Prostate gland (tissue), 2 donors: ENCODE measurements around the gene AP1G2. TPM values are rescaled to one million over a fixed set of nuclear protein-coding genes. Genes with fewer than 3 reads are reported as not detected.
"Not testable (repeated sequence)": the region's sequence is repeated elsewhere in the genome, so short reads cannot be mapped to it uniquely, and the experiment has no call there.

Experiments used
- DNase-seq: peaks from one replicate; pipeline ENCODE4 v3.0.0-alpha.2; 2019; ENCODE audit warnings: low spot score
- H3K27ac ChIP-seq, 2 donors: fragments of 200-600 bp; sonication (generic); 2 replicates each; pipeline ENCODE4 v1.5.1; 2017 to 2019
- H3K27me3 ChIP-seq: fragments of 200-600 bp; sonication (generic); replicated peaks from 2 replicates; pipeline ENCODE4 v1.5.1; 2019; ENCODE audit not compliant: insufficient read depth
- H3K36me3 ChIP-seq, 2 donors: fragments of 200-600 bp; sonication (generic); 1 replicate in 1 of 2; 2 replicates in 1 of 2; pipeline versions ENCODE4 v1.5.1 to v1.8.1; 2017 to 2019
- H3K4me1 ChIP-seq: fragments of 200-600 bp; sonication (generic); replicated peaks from 2 replicates; pipeline ENCODE4 v1.5.1; 2019
- H3K4me3 ChIP-seq, 2 donors: fragments of 200-600 bp; sonication (generic); 2 replicates each; pipeline ENCODE4 v1.5.1; 2017 to 2019
- H3K9me3 ChIP-seq: fragments of 200-600 bp; sonication (generic); 2 replicates; pipeline ENCODE4 v1.5.1; 2017
- CTCF ChIP-seq, 4 experiments: fragments of 200-600 bp in 2 of 4; fragments of 450-650 bp in 2 of 4; sonication (generic) in 2 of 4; IDR thresholded peaks; 1 replicate in 3 of 4; 2 replicates in 1 of 4; pipeline ENCODE4 v1.5.1; 2016 to 2019; ENCODE audit warnings: antibody characterized with exemption in 4 of 4, mild to moderate bottlenecking in 2 of 4, moderate library complexity in 2 of 4
- POLR2A ChIP-seq: fragments of 450-650 bp; IDR thresholded peaks from one replicate; pipeline ENCODE4 v1.6.1; 2016; ENCODE audit warnings: antibody characterized with exemption, mild to moderate bottlenecking
- POLR2AphosphoS5 ChIP-seq: sonication (generic); formaldehyde crosslinking; IDR thresholded peaks from one replicate; pipeline ENCODE4 v1.6.1; 2017; ENCODE audit warnings: antibody characterized with exemption
- WGBS: methylation state at CpG from one replicate; pipeline ENCODE4 v1.1.5; 2018; 5-methylcytosine and 5-hydroxymethylcytosine counted together
- intact Hi-C: fragments of 100-400 bp; cut with DNase I; formaldehyde crosslinking; loops from one replicate; pipeline ENCODE4 v1.14.2; 2022
- total RNA-seq, 2 donors: library from RNA; depleted of rRNA; stranded (reverse); fragments of >200 nt; gene quantifications; one replicate each; pipeline ENCODE4 v1.1.0, GENCODE V29; 2016

The AP1G2 gene
- total RNA-seq, 2 donors from 2014 or later: 95.3 to 134 TPM

DNA sequence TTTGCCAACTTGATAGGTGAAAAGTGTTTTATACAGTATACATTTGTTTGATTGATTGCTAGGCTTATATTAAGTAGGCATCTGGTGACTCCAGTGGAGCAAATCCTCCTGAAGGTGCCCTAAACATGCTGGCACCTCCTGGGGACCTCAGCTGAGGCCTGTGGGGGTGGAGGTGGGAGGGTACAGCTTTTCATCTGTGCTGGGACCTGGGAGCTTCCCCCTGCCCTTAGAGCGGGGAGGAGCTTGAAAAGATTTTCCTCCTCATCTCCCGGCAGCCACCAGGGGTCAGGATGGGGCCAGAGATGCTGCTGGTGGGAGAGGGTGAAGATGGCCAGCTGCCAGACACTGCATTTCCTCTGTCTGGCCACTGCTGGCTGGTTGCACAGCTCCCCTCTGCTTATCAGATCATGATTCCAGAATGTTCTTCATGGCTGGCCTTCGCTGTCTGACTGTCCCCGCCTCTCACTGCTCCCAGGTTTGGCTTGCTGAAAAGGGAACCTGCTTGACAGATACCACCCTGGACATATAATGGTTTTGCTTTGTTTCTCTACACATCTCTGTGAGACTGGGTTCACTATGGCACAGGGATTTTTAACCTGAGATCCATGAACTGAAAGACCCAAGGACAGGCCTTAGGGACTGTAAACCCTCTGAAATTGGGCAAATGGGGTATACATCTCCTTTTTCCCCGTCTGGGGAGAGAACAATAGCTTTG is 21.4 kb upstream of the AP1G2 start:
- Histone ChIP-seq H3K9me3 (no peaks in the 10 kb centered on the region), H3K27me3 (no peaks in the 10 kb centered on the region), H3K27ac (no peak overlapping the region), H3K4me3 (no peak overlapping the region), H3K36me3 (no peaks in the 10 kb centered on the region), H3K4me1 (no peaks in the 10 kb centered on the region)
- 14% methylated on average over 5 of the region's 5 CpGs for WGBS
- intact Hi-C loops: no loop called here
- TF ChIP-seq POLR2A (no peak), POLR2AphosphoS5 (peak; percentile 71), CTCF (IDR thresholded peaks at IDR 0.05) (peak; percentile 39 to 96 (median 83))
- DNase-seq: peak; percentile 90

GRCh38 chr14:23584527-23585203 is 17.1 kb upstream of the AP1G2 start:
- H3K36me3 ChIP-seq, H3K4me3 ChIP-seq, DNase-seq, H3K4me1 ChIP-seq, H3K27ac ChIP-seq, H3K27me3 ChIP-seq, H3K9me3 ChIP-seq, intact Hi-C loops: not testable (repeated sequence)
- 93% methylated on average over 16 of the region's 26 CpGs for WGBS

GRCh38 chr14:23583761-23584526 is 16.4 kb upstream of the AP1G2 start:
- intact Hi-C loops, H3K4me1 ChIP-seq, H3K4me3 ChIP-seq, H3K27me3 ChIP-seq, H3K36me3 ChIP-seq, H3K27ac ChIP-seq, H3K9me3 ChIP-seq, DNase-seq: not testable (repeated sequence)
- 72% methylated on average over 25 of the region's 25 CpGs for WGBS

GRCh38 chr14:23582906-23583760 is 15.5 kb upstream of the AP1G2 start:
- no peaks in the 10 kb centered on the region for H3K9me3 ChIP-seq
- no peaks in the 10 kb centered on the region for H3K4me1 ChIP-seq
- H3K4me3 ChIP-seq: no peak overlapping the region
- intact Hi-C loops: no loop called here
- 73% methylated on average over 3 of the region's 3 CpGs for WGBS
- H3K36me3 ChIP-seq: no peaks in the 10 kb centered on the region
- no peak overlapping the region for H3K27ac ChIP-seq
- no peak for TF ChIP-seq POLR2AphosphoS5
- no peak for TF ChIP-seq POLR2A
- no peak for TF ChIP-seq CTCF (IDR thresholded peaks at IDR 0.05)
- H3K27me3 ChIP-seq: peaks cover 2% of the 10 kb centered on the region
- no peak for DNase-seq

DNA sequence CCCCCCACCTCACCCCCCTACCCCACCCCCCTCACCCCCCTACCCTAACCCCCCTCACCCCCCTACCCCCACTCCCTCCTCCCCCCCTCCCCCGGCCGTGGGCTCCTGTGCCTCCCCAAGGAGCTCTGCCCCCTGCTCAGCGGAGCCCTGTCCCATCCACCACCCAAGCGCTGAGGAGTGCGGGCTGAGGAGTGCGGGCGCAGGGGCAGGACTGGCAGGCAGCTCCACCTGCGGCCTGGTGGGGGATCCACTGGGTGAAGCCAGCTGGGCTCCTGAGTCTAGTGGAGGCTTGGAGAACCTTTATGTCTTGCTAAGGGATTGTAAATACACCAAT is 13.3 kb upstream of the AP1G2 start:
- H3K36me3 ChIP-seq: no peaks in the 10 kb centered on the region
- H3K27me3 ChIP-seq: peaks cover 20% of the 10 kb centered on the region
- no peaks in the 10 kb centered on the region for H3K4me1 ChIP-seq
- H3K9me3 ChIP-seq: no peaks in the 10 kb centered on the region
- no peak overlapping the region for H3K4me3 ChIP-seq
- no peak overlapping the region for H3K27ac ChIP-seq
- no peak for DNase-seq
- no peak for TF ChIP-seq CTCF (IDR thresholded peaks at IDR 0.05)
- TF ChIP-seq POLR2AphosphoS5: no peak
- no peak for TF ChIP-seq POLR2A
- WGBS: 87% methylated on average over 4 of the region's 8 CpGs
- intact Hi-C loops: no loop called here
